Posterior vena cava (tissue), 2 donors: ENCODE measurements around the gene PARVB. TPM values are rescaled to one million over a fixed set of nuclear protein-coding genes. Genes with fewer than 3 reads are reported as not detected.
A peak's percentile ranks its signal among the peaks of the same experiment; 100 is the strongest.

Experiments
- DNase-seq: peaks from one replicate; pipeline ENCODE4 v3.0.0-alpha.2; 2020; ENCODE audit warnings: low spot score
- intact Hi-C, 2 donors: fragments of 100-400 bp; cut with DNase I; formaldehyde crosslinking; loops; one replicate each; pipeline versions ENCODE4 v1.14.1 to v1.14.2; 2022 to 2023
- total RNA-seq, 2 donors: library from RNA; stranded (reverse); fragmentation: NEBNext Ultra II Directional; extraction: Animal tissue kit (Norgen Biotek cat#: 25700); gene quantifications; one replicate each; pipeline ENCODE4 v1.2.1, GENCODE V29; 2021
- donor health status: DM: yes; HTN: yes; CAD: no.
- donor health status: DM: yes; HTN: yes; CAD: no.

The PARVB gene
- total RNA-seq, 2 donors from 2014 or later = 49.6 to 51.1 TPM

DNA sequence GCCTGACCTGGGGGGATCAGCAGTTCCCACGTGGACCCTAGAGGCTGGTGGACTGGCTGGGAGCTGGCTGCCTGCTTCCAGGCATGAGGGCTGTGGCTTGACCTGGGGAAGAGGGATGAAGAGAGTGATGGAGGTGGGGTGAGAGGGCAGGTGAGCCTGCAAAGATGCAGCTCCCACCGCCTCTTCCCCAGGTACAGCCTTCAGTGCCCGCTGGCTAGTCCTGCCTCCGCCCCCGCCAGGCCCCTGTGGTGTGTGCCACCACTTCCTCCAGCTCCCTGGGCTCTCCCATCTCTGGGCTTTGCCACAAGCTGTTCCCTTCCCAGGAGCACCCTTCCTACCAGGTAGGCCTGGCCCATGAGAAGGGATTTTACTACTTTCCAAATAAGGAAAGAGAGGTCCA lies 175.8 kb downstream of the PARVB start:
- DNase-seq = peak; percentile 69
- intact Hi-C loops = no loop called here

DNA sequence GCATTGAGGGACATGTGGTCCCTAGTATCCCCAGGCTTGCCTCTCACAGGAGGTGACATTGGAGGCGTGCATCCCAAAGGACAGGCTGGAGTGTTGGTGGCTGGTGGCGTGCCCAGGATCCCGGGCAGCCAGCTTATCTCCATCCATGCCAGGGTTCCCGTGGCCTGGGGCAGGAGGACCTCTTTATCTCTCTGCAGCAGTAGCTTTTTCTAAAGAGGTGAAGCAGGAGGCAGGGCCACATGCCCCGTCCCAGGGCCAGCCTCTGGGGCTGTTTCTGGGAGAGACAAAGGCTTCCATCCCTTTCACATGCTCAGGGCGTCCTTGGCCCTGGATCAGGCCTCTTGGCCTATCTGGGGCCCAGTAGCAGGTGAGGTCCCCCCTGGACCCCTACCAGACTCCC lies 176.3 kb downstream of the PARVB start:
- intact Hi-C loops = no loop called here
- peak; percentile 76 for DNase-seq

DNA sequence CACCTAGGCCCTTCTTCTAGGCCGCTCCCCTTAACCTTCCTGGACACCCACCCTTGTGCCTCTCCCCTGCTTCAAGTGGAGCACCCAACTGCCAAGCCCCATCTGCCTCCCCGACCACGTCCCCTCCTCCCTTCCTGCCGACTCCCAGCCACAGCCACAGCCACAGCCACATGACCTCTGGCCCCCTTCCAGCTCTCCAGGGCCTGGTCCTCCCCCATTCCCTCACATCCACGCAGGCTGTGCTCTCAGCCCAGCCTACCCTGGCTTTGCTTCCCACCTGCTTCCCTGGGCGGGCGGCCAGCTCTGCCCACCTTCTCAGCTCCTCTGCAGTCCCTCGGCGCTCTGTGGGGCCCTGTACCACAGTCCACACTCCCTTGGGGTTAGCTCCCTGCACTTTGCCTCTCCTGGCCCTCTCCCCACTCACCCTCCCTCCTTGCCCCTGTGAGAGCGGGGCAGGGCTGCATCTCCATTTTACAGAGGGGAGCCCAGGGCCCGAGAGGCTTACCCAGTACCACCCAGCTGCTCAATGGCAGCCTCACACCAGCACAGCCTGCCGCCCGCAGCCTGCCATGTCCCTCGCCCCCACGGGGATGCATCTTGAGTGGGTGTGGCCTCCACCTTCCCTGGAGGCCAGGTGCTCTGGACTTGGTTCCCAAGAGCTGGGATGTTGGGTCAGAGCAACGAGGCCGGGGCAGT lies 176.9 kb downstream of the PARVB start:
- DNase-seq = peak; percentile 66
- intact Hi-C loops = no loop called here

DNA sequence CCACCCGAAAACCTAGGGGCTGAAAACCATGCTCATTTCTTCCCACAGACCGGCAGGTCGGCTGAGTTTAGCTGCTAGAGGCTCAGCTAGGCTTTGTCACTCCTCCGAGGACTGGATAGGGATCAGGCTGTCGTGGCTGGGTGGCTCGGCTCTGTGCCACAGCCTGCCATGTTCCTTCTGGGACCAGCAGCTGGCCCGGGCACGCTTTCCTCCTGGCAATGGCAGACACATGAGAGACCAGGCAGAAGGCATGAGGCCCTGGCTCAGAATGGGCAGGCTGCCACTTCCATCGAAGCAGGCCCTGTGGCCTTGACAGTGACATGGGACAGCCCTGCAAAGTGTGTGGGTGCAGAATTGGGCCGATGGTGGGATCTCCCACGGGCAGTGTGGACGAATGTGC lies 177.6 kb downstream of the PARVB start:
- intact Hi-C loops = no loop called here
- DNase-seq = no peak

DNA sequence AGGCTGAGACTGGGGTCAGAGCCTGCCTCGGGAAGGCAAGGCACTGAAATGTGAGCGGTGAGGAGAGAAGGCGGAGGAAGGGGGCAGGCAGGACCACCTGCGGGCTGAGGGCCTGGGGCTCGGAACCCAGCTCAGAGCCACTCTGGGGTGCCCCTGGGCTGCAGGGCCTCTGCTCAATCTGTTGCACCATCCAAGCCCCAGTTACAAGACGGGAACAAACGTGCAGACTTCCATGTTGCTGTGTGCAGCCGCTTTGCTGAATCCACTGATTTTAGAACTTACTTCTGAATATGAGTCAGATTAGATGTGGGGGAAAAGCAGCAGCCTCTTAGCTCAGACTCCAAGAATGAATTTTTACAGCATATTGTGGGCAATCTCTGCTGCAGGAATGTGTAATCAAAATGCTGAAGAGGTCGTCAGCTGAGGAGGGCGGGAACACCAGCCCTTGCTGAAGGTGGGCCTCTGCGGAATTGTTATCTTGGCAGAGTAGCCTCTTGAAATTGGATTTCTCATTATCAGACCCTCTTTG lies 178.2 kb downstream of the PARVB start:
- peak; percentile 64 for DNase-seq
- intact Hi-C loops = no loop called here

DNA sequence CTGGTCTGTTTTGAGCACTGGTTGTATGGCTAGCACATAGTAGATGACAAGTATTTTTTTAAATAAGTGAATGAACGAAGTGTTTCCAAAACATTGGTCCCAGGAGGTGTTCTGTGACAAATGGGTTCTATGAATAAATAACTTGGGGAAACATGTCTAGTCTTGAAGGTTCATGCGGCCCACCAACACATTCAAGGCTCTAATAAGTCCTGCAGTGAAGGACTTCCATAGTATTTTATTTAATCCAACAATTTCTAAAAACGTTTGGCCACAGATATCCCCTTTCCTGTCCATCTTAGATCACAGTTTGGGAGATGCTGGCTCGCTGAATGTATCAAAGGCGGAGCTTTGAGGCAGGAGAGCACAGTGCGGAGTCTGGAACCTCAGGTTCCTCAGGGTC lies 179.1 kb downstream of the PARVB start:
- DNase-seq = no peak
- intact Hi-C loops = no loop called here

DNA sequence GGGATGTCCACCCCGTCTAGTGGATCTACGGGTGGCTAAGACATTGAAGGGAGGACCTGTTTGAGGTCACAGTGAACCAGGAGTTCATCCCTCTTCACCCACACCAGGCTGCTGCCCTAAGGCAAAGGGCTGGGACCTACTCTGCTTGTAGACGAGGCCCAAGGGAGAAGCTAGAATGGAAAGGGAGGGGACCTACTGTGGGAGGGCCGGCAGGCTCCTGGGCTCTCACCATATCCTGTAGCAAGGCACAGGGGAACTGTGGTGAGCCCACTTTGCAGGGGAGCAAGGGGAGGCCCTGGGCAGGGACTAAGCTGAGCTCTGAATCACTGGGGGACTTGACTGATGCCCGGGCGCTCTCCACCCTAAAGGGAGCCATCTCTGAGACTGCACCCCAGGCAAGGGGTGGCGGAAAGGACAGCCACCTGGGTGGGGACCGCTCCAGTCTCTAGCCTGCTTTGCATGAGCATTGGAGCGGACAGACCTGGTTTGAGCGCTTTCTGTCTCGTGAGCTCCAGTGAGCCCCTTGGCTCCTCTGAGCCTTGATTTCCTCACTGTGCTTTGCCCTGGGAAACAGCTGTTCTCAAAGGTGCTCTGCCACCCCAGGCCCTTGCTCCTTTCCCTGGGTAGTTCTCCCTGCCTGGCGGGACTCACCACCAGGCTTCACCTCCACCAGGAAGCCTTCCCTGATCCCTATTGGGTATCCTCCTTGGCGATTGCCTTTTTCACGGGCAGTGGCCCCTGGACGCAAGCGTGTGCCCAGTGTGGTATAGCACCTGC lies 180.8 kb downstream of the PARVB start:
- intact Hi-C loops = no loop called here
- DNase-seq = peak; percentile 67

DNA sequence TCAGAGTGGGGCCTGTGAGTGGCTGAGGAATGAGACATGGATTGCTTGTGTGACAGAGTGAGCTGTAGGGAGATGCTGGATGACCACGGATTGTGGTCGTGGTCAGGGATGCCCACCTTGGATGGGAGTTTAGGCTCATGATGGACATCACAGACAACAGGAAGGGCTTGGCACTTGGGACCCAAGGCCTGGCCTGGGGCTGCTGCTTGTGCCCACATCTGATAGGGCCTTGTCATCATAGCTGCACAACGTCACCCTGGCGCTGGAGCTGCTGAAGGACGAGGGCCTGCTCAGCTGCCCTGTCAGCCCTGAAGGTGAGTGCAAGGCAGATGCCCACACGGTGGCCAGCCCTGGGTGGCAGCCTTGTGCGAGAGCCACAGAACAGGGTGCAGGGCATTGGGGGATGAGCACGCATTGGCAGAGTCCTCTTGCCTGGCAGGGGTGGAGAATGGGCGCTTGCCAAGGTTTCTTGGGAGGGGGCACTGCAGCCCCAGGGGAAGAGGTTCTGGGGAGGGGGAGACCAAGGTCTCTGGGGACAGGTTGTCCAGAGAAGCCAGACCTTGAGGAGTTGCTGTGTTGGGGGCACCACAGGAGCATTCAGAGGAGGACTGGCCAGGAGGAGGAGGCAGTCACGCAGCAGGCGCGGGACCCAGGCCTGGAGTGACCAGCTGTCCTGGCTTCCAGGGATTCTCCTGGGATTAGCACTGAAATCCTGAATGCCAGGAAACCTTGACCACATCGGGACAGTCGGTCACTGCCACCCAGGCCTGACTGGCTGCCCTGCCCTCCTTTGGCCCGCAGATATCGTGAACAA lies 181.6 kb downstream of the PARVB start:
- intact Hi-C loops = no loop called here
- peak; percentile 68 for DNase-seq

DNA sequence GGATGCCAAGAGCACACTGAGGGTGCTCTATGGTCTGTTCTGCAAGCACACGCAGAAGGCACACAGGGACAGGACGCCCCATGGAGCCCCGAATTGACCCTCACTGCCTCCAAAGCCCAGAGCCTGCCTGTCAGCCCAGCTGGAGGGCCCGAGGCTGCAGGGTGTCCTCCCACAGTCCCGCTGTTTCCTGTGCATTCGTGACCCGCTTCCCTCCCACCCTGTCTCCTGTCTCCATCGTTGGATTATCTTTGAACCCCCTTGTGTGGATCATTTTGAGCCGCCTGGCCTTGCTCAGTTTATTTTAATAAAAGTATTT lies 182.2 kb downstream of the PARVB start:
- intact Hi-C loops = no loop called here
- DNase-seq = peak; percentile 51

DNA sequence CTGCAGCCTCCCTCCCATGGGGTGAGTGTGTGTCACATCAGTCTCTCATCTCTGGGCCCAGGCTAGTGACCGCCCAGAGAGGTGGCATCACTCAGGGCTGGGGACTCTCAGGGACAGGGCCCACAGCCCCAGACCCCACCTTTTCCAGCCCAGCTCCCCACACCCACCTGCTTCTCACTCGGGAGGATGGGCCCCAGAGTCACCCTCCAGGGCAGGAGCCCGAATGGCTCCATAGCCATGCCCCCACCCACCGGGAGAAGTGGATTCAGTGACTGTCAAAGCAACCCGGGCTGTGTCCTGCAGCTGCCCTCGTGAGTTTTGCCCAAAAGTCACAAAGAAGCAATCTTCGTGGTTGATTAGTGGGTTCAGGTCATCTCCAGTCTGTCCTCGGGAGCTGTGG lies 182.6 kb downstream of the PARVB start:
- DNase-seq = peak; percentile 72
- intact Hi-C loops = no loop called here

DNA sequence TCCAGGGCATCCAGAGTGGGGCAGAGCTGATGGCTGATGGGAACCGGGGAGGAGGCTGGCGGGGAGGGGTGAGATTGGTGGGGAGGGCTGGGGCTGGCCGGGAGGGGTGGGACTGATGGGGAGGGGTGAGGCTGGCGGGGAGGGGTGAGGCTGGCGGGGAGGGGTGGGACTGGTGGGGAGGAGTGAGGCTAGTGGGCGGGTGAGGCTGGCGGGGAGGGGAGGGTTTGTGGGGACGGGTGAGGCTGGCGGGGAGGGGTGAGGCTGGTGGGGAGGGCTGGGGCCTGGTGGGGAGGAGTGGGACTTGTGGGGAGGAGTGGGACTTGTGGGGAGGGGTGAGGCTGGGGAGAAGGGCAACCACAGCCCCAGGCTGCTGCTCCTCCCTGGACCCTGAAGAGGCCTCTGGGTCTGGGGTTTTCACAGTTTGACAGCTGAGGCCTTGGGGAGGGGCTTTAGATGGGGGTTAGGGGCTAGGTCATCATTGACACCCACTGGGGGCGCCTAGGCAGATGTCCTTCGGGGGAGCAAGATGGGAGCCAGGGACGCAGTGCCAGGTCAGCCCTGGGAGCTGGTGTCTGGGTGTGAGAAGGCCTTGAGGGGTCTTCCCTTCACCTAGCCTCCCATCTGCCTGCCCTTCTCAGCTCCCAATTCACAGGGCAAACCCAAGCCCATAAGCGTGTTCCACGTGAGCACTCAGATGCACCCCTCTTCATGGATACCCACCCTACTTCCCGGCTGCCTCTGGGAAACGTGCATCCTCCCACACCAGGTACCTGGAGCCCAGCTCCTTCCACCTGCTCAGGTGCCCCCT lies 183.3 kb downstream of the PARVB start:
- DNase-seq = peak; percentile 62
- intact Hi-C loops = no loop called here

DNA sequence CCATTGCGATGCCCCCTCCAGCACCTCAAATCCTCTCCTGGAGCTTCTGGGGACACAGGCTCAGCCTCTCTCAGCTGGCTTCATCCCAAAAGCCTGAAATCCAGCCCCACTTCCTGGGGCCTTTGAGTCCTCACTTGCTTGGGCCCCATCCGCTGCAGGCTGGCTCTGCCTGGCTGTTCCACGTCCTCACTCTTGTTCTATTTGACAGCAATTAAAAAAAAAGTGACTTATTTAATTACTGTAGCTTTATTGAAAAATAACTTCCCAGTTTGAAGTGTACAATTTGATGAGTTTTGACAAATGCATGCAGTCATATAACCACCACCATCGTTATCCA lies 183.8 kb downstream of the PARVB start:
- peak; percentile 68 for DNase-seq
- intact Hi-C loops = no loop called here

DNA sequence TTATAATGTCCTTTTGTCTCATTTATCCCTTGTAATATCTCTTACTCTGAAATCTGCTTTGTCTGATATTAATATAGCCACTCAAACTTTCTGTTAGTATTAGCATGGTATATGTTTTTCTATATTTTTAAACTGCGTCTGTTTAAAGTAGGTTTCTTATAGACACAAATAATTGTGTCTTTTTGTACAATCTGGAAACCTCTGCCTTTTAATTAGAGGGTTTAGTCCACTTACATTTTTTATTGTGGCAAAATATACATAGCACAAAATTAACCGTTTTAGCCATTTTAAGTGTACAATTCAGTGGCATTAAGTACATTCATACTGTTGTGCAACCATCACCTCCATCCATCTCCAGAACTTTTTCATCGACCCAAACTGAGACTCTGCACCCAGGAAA lies 185.2 kb downstream of the PARVB start:
- intact Hi-C loops = no loop called here
- DNase-seq = no peak

DNA sequence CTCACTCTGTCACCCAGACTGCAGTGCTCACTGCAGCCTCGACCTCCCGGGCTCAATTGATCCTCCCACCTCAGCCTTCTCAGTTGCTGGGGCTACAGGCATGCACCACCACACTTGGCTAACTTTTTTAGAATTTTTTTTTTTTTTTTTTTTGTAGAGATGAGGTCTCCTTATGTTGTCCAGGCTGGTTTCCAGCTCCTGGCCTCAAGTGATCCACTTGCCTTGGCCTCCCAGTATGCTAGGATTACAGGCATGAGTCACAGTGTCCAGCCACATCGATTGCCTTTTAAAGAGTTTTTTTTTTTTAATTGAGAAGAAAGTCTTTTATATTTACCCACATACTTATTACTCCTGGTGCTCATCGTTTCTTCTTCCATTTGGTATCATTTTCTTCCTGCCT lies 186.6 kb downstream of the PARVB start:
- intact Hi-C loops = no loop called here
- DNase-seq = peak; percentile 44

DNA sequence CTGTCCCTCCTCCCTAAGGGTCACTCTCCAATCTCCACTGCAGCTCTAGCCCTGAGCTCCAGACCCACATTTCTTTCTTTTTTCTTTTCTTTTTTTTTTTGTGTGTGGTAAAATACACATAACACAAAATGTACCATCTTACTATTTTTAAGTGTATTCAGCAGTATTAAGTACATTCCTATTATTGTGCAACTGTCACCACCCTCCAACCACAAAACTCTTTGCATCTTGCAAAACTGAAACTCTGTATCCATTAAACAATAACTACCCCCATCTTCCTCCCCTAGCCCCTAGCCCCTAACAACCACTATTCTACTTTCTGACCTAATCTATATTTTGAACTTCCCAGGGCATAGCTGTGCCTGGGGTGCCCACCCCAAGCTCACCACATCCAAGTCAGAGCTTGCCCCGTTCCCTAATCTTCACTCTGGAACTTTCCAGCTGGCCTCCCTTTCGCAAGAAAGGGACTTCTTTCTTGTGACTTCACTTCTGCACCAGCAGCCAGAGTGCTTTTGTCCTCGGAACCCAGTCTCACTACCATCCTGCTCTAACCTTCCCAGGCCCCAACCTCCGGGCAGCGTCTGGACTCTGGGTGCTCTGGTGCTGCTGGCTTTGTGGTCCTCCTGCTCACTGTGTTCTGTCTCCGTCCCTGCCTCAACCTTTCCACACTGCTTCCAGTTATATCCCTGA lies 187.3 kb downstream of the PARVB start:
- intact Hi-C loops = no loop called here
- peak; percentile 46 for DNase-seq

DNA sequence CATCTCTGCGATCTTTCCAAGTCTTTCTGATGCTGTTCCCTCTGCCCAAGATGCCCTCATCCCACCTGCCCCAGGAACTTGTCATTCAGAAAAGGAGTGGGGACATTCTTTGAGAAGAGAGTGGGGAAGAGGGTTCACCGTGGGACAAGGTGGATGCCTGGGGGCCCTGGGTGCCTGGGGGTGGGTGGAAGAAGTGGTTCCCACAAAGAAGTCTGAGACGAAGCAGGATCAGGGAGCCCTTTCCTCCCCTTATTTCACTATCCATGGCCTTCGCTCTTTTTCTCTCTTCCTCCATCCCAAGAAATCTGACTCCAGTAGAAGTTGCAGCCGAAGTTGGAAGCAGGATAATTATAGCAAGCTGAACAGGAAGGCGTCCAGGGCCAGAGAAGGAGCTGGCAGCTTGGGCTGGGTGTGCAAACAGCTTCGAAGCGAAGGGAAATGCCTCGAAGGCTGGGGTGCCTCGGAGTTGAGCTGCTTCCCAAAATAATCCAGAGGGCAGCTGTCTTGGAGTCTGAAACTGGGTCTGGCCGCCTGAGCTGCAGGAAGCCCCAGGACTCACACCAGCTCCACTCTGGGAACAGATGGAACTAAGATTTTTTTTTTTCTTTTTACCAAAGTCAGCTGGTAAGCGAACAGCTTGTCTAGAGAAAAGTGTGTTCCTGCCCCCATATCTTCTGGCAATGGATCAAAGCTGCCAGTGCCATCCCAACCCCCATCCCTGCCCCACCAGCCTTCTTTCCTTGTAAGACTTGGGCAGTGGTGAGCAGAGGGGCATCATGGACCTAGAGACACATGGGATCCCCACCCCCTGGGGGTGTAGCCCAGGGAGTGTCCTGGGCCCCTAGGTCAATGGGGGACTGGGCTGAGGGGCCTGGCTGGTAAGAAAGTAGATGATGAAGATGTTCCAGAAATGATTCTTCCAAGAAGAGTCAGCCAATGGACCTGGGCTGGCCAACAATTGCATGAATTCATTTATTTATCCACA lies 188.1 kb downstream of the PARVB start:
- intact Hi-C loops = no loop called here
- peak; percentile 84 for DNase-seq

DNA sequence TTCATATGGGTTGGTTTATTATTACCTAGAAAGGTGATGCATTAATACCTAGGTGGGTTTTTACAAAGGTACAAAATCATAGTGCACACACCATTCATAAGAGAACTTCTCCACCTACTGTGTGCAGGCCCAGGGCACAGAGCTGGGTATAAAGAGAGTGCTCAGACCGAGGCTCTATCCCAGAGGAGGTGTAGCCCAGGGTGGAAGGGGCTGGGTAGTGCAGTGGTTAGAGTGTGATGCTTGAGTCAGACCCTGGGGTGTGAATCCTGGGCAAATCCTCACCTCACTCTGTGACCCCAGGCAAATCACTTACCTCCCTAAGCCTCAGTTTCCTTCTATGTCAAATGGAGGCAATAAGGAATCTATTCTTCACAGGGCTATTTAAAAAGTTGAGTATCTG lies 188.8 kb downstream of the PARVB start:
- DNase-seq = no peak
- intact Hi-C loops = no loop called here
